Measurements from ENCODE around the gene SORL1.

Gene SORL1

GRCh38 chr11:121534131-121535093 lies 82.3 kb downstream of the SORL1 start:
- no peak for DNase-seq (ENCODE audit: low read depth in 2 of 2)

- no peak for DNase-seq (ENCODE audit: low read depth in 2 of 2)
These were observed 83.1 kb downstream of the SORL1 start for GRCh38 chr11:121535129-121535796.

- no peak for DNase-seq (ENCODE audit: low read depth in 2 of 2)
These were observed 84.0 kb downstream of the SORL1 start for GRCh38 chr11:121536126-121536525.

GRCh38 chr11:121538054-121538453 lies 85.9 kb downstream of the SORL1 start:
- DNase-seq (ENCODE audit: low read depth in 2 of 2): no peak

- DNase-seq (ENCODE audit: low read depth in 2 of 2): no peak
These were observed 86.9 kb downstream of the SORL1 start for GRCh38 chr11:121539000-121539399.

GRCh38 chr11:121540627-121541026 lies 88.5 kb downstream of the SORL1 start:
- DNase-seq (ENCODE audit: low read depth in 2 of 2): no peak

- DNase-seq (ENCODE audit: low read depth in 2 of 2): no peak
These were observed 91.8 kb downstream of the SORL1 start for GRCh38 chr11:121543836-121544380.

GRCh38 chr11:121544956-121545355 lies 92.8 kb downstream of the SORL1 start:
- DNase-seq (ENCODE audit: low read depth in 2 of 2): no peak

GRCh38 chr11:121547574-121547973 lies 95.5 kb downstream of the SORL1 start:
- no peak for DNase-seq (ENCODE audit: low read depth in 2 of 2)

GRCh38 chr11:121550247-121551030 lies 98.3 kb downstream of the SORL1 start:
- no peak for DNase-seq (ENCODE audit: low read depth in 2 of 2)

GRCh38 chr11:121551463-121551862 lies 99.3 kb downstream of the SORL1 start:
- no peak for DNase-seq (ENCODE audit: low read depth in 2 of 2)

GRCh38 chr11:121552154-121552553 lies 100.0 kb downstream of the SORL1 start:
- DNase-seq (ENCODE audit: low read depth in 2 of 2): no peak

- DNase-seq (ENCODE audit: low read depth in 2 of 2): no peak
These were observed 100.5 kb downstream of the SORL1 start for GRCh38 chr11:121552644-121553043.

- no peak for DNase-seq (ENCODE audit: low read depth in 2 of 2)
These were observed 101.3 kb downstream of the SORL1 start for GRCh38 chr11:121553389-121553788.

- DNase-seq (ENCODE audit: low read depth in 2 of 2): no peak
These were observed 101.7 kb downstream of the SORL1 start for GRCh38 chr11:121553806-121554205.

- no peak for DNase-seq (ENCODE audit: low read depth in 2 of 2)
These were observed 102.4 kb downstream of the SORL1 start for GRCh38 chr11:121554552-121554951.

- no peak for DNase-seq (ENCODE audit: low read depth in 2 of 2)
These were observed 103.0 kb downstream of the SORL1 start for GRCh38 chr11:121555121-121555520.

- DNase-seq (ENCODE audit: low read depth in 2 of 2): no peak
These were observed 104.8 kb downstream of the SORL1 start for GRCh38 chr11:121556937-121557336.

GRCh38 chr11:121557348-121557747 lies 105.2 kb downstream of the SORL1 start:
- no peak for DNase-seq (ENCODE audit: low read depth in 2 of 2)

- DNase-seq (ENCODE audit: low read depth in 2 of 2): no peak
These were observed 107.6 kb downstream of the SORL1 start for GRCh38 chr11:121559606-121560200.

GRCh38 chr11:121560236-121560635 lies 108.1 kb downstream of the SORL1 start:
- DNase-seq (ENCODE audit: low read depth in 2 of 2): no peak
